ENCODE data around the gene DLG2.
"Not testable (repeated sequence)": the region's sequence is repeated elsewhere in the genome, so short reads cannot be mapped to it uniquely, and the experiment has no call there.

The DLG2 gene

GRCh38 chr11:83641511-83641910, 1985.6 kb downstream of the DLG2 start:
- no peak for DNase-seq

GRCh38 chr11:83639995-83640758, 1987.0 kb downstream of the DLG2 start:
- DNase-seq = no peak

- DNase-seq = no peak
These were observed 1992.0 kb downstream of the DLG2 start for GRCh38 chr11:83635166-83635565.

GRCh38 chr11:83630211-83630610, 1996.9 kb downstream of the DLG2 start:
- no peak for DNase-seq

- DNase-seq = no peak
These were observed 1997.4 kb downstream of the DLG2 start for GRCh38 chr11:83629775-83630174.

GRCh38 chr11:83628622-83629355, 1998.4 kb downstream of the DLG2 start:
- no peak for DNase-seq

GRCh38 chr11:83625336-83625735, 2001.8 kb downstream of the DLG2 start:
- DNase-seq = no peak

GRCh38 chr11:83617671-83618070, 2009.5 kb downstream of the DLG2 start:
- DNase-seq = no peak

- DNase-seq = no peak
These were observed 2013.4 kb downstream of the DLG2 start for GRCh38 chr11:83613767-83614121.

- no peak for DNase-seq
These were observed 2014.0 kb downstream of the DLG2 start for GRCh38 chr11:83612891-83613766.

- no peak for DNase-seq
These were observed 2015.5 kb downstream of the DLG2 start for GRCh38 chr11:83611600-83611999.

- no peak for DNase-seq
These were observed 2016.1 kb downstream of the DLG2 start for GRCh38 chr11:83611031-83611430.

GRCh38 chr11:83609191-83609590, 2018.0 kb downstream of the DLG2 start:
- no peak for DNase-seq

- no peak for DNase-seq
These were observed 2018.6 kb downstream of the DLG2 start for GRCh38 chr11:83608571-83608970.

- no peak for DNase-seq
These were observed 2025.1 kb downstream of the DLG2 start for GRCh38 chr11:83601914-83602527.

- DNase-seq = no peak
These were observed 2025.8 kb downstream of the DLG2 start for GRCh38 chr11:83601201-83601913.

- DNase-seq = no peak
These were observed 2026.5 kb downstream of the DLG2 start for GRCh38 chr11:83600661-83601060.

- DNase-seq = no peak
These were observed 2028.1 kb downstream of the DLG2 start for GRCh38 chr11:83599066-83599465.

- DNase-seq = not testable (repeated sequence)
These were observed 2039.3 kb downstream of the DLG2 start for GRCh38 chr11:83587797-83588196.

GRCh38 chr11:83583757-83584366, 2043.3 kb downstream of the DLG2 start:
- DNase-seq = no peak

- no peak for DNase-seq
These were observed 2052.6 kb downstream of the DLG2 start for GRCh38 chr11:83574519-83574918.

All from T1000 (cell line).